Naive thymus-derived CD4-positive, alpha-beta T cell (primary cell): Measurements from ENCODE around the gene PCBP3. TPM values are rescaled to one million over a fixed set of nuclear protein-coding genes. Genes with fewer than 3 reads are reported as not detected.
"Not testable (repeated sequence)": the region's sequence is repeated elsewhere in the genome, so short reads cannot be mapped to it uniquely, and the experiment has no call there.

Experiments
- ATAC-seq: fragments of 150-1000 bp; cut with Tn5 transposase; 2 replicates; pipeline ENCODE4 v1.10.0; 2021; ENCODE audit warnings: mild to moderate bottlenecking, moderate library complexity
- CTCF ChIA-PET: fragments of 350-600 bp; sonication (Branson Sonifier 250); formaldehyde crosslinking; loops from one replicate; lab custom pipeline; 2021; ENCODE audit warnings: antibody characterized with exemption; lab: Charles Lee
- POLR2A ChIA-PET: fragments of 350-600 bp; sonication (Branson Sonifier 250); formaldehyde crosslinking; loops from one replicate; lab custom pipeline; 2021; ENCODE audit warnings: antibody characterized with exemption, inconsistent platforms; lab: Charles Lee
- DNase-seq, 9 donors: peaks; one replicate each; pipeline versions ENCODE4 v3.0.0 to v3.0.0-alpha.2; 2020 to 2022; ENCODE audit warnings: mixed read lengths in 1 of 9
- H3K27ac ChIP-seq: one replicate; pipeline ENCODE4 v1.7.0; 2013; ENCODE audit warnings: mild to moderate bottlenecking, low read depth, low read length, moderate library complexity
- H3K27me3 ChIP-seq, 2 donors: one replicate each; pipeline ENCODE4 v1.7.0; 2013; ENCODE audit warnings: low read length in 2 of 2, mild to moderate bottlenecking in 2 of 2, moderate library complexity in 2 of 2; ENCODE audit not compliant: control insufficient read depth in 2 of 2, insufficient read depth in 2 of 2
- H3K36me3 ChIP-seq, 3 experiments: 1 replicate in 2 of 3; 2 replicates in 1 of 3; pipeline ENCODE4 v1.7.0; 2013; ENCODE audit warnings: low read length in 3 of 3, mild to moderate bottlenecking in 3 of 3, moderate library complexity in 1 of 3; ENCODE audit not compliant: insufficient read depth in 3 of 3, control insufficient read depth in 2 of 3
- H3K4me1 ChIP-seq, 2 donors: one replicate each; pipeline ENCODE4 v1.7.0; 2013; ENCODE audit warnings: low read length in 2 of 2, mild to moderate bottlenecking in 2 of 2, moderate library complexity in 1 of 2; ENCODE audit not compliant: control insufficient read depth in 2 of 2, insufficient read depth in 2 of 2
- H3K4me3 ChIP-seq: 2 replicates; pipeline ENCODE4 v1.7.0; 2013; ENCODE audit warnings: mild to moderate bottlenecking, low read length
- H3K9me3 ChIP-seq, 3 experiments: 1 replicate in 2 of 3; 2 replicates in 1 of 3; pipeline ENCODE4 v1.7.0; 2013; ENCODE audit warnings: low read length in 3 of 3; ENCODE audit not compliant: control insufficient read depth in 2 of 3
- H3K27ac Mint-ChIP-seq, 9 donors: one replicate each; pipeline ENCODE4 v1.8.0; 2020 to 2022; ENCODE audit warnings: mixed read lengths in 9 of 9, mild to moderate bottlenecking in 8 of 9, moderate library complexity in 5 of 9, inconsistent platforms in 2 of 9
- H3K27me3 Mint-ChIP-seq, 5 donors: one replicate each; pipeline ENCODE4 v1.8.0; 2021 to 2022; ENCODE audit warnings: mixed read lengths in 5 of 5, mild to moderate bottlenecking in 1 of 5
- H3K36me3 Mint-ChIP-seq, 5 donors: one replicate each; pipeline ENCODE4 v1.8.0; 2020 to 2022; ENCODE audit warnings: mixed read lengths in 5 of 5, mild to moderate bottlenecking in 3 of 5, inconsistent platforms in 1 of 5
- H3K4me1 Mint-ChIP-seq, 7 donors: one replicate each; pipeline ENCODE4 v1.8.0; 2020 to 2022; ENCODE audit warnings: mixed read lengths in 7 of 7, mild to moderate bottlenecking in 3 of 7, inconsistent platforms in 1 of 7
- H3K4me3 Mint-ChIP-seq, 10 donors: one replicate each; pipeline ENCODE4 v1.8.0; 2020 to 2022; ENCODE audit warnings: mild to moderate bottlenecking in 10 of 10, mixed read lengths in 10 of 10, moderate library complexity in 6 of 10, inconsistent platforms in 2 of 10
- H3K9me3 Mint-ChIP-seq, 11 donors: one replicate each; pipeline ENCODE4 v1.8.0; 2020 to 2022; ENCODE audit warnings: mixed read lengths in 11 of 11, mild to moderate bottlenecking in 4 of 11, inconsistent platforms in 1 of 11, moderate library complexity in 1 of 11
- intact Hi-C, 2 donors: fragments of 100-400 bp; cut with micrococcal nuclease; formaldehyde crosslinking; loops; one replicate each; pipeline ENCODE4 v1.15.1; 2023
- polyA plus RNA-seq, 2 donors: library from polyadenylated mRNA; unstranded; fragments of 300-500 nt; fragmentation: Illumina TruSeq; gene quantifications; one replicate each; pipeline ENCODE4 v1.2.3, GENCODE V29; 2021
- total RNA-seq, 6 experiments: library from RNA in 5 of 6; stranded (reverse) in 5 of 6; gene quantifications; 1 replicate in 5 of 6; 2 replicates in 1 of 6; pipeline ENCODE4 v1.2.3 and lab custom pipeline; 2021 to 2026

Gene PCBP3
- total and polyA plus RNA-seq, 7 experiments from 2014 or later, result 1.2 to 5.2 (median 1.6) TPM

- Histone ChIP-seq H3K27me3 (no peaks in the 10 kb centered on the region), H3K4me1 (no peaks in the 10 kb centered on the region), H3K4me3 (no peak overlapping the region), H3K27ac (no peak overlapping the region), H3K36me3 (no peaks in the 10 kb centered on the region), H3K9me3 (peaks cover 0 to 7% (median 0%) of the 10 kb centered on the region in 3 experiments)
- no peak for ATAC-seq
- no peak for DNase-seq
- peaks cover 0 to 17% (median 5%) of the 10 kb centered on the region in 5 donors for H3K36me3 Mint-ChIP-seq
- peaks cover 2 to 25% (median 14%) of the 10 kb centered on the region in 5 donors for H3K27me3 Mint-ChIP-seq
- H3K4me3 Mint-ChIP-seq, result no peak overlapping the region
- peaks cover 0 to 29% (median 9%) of the 10 kb centered on the region in 11 donors for H3K9me3 Mint-ChIP-seq
- intact Hi-C loops, result no loop called here
- peaks cover 4 to 7% (median 4%) of the 10 kb centered on the region in 7 donors for H3K4me1 Mint-ChIP-seq
- POLR2A ChIA-PET, result no interaction called here
- CTCF ChIA-PET, result no interaction called here
- H3K27ac Mint-ChIP-seq, result peak overlapping the region in 1 of 9 donors; percentile 51
Measured at GRCh38 chr21:45957981-45958600, 314.6 kb downstream of the PCBP3 start.

DNA sequence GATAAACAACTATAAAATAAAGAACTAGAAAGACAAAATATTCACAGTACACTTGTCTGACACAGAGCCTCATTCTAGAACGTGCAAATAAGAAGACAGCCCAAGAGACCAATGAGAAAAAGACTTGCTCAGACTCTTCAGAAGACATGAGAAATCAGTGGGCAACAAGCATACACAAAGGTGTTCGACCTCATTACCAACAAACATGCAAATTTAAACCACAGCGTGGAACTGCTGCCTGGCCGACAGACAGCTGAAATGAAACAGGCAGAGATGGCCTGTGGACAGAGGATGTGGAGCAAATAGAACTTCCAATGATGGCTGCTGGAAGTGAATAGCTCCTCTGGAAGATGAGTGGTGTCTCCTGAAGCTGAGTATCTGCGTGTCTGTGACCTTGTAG, 315.7 kb downstream of the PCBP3 start:
- peaks cover 0 to 21% (median 6%) of the 10 kb centered on the region in 5 donors for H3K36me3 Mint-ChIP-seq
- POLR2A ChIA-PET, result no interaction called here
- no peak overlapping the region for H3K4me3 Mint-ChIP-seq
- H3K4me1 Mint-ChIP-seq, result peaks cover 4 to 7% (median 4%) of the 10 kb centered on the region in 7 donors
- DNase-seq, result no peak
- intact Hi-C loops, result no loop called here
- Histone ChIP-seq H3K4me3 (no peak overlapping the region), H3K27me3 (no peaks in the 10 kb centered on the region), H3K9me3 (peaks cover 0 to 9% (median 0%) of the 10 kb centered on the region in 3 experiments), H3K36me3 (no peaks in the 10 kb centered on the region), H3K27ac (no peak overlapping the region), H3K4me1 (no peaks in the 10 kb centered on the region)
- CTCF ChIA-PET, result no interaction called here
- peaks cover 0 to 27% (median 13%) of the 10 kb centered on the region in 5 donors for H3K27me3 Mint-ChIP-seq
- H3K27ac Mint-ChIP-seq, result no peak overlapping the region
- peaks cover 4 to 40% (median 11%) of the 10 kb centered on the region in 11 donors for H3K9me3 Mint-ChIP-seq
- no peak for ATAC-seq

GRCh38 chr21:45959779-45960390, 316.4 kb downstream of the PCBP3 start:
- Histone ChIP-seq H3K4me1 (no peaks in the 10 kb centered on the region), H3K36me3 (no peaks in the 10 kb centered on the region), H3K4me3 (no peak overlapping the region), H3K27me3 (no peaks in the 10 kb centered on the region), H3K9me3 (peaks cover 0 to 15% (median 0%) of the 10 kb centered on the region in 3 experiments), H3K27ac (no peak overlapping the region)
- Mint-ChIP-seq H3K4me1 (peaks cover 4 to 7% (median 4%) of the 10 kb centered on the region in 7 donors), H3K36me3 (peaks cover 0 to 24% (median 8%) of the 10 kb centered on the region in 5 donors), H3K27me3 (peaks cover 0 to 27% (median 13%) of the 10 kb centered on the region in 5 donors), H3K27ac (no peak overlapping the region), H3K4me3 (no peak overlapping the region), H3K9me3 (peaks cover 4 to 44% (median 12%) of the 10 kb centered on the region in 11 donors)
- intact Hi-C loops, result no loop called here
- ATAC-seq (no peak), DNase-seq (no peak)
- CTCF ChIA-PET, result no interaction called here
- POLR2A ChIA-PET, result no interaction called here

- H3K36me3 ChIP-seq, H3K27me3 ChIP-seq, H3K27ac Mint-ChIP-seq, intact Hi-C loops, POLR2A ChIA-PET, H3K27ac ChIP-seq, H3K4me1 ChIP-seq, H3K4me1 Mint-ChIP-seq, DNase-seq, ATAC-seq, H3K4me3 Mint-ChIP-seq, CTCF ChIA-PET, H3K4me3 ChIP-seq: not testable (repeated sequence)
- Mint-ChIP-seq H3K9me3 (peaks cover 6 to 52% (median 16%) of the 10 kb centered on the region in 11 donors), H3K36me3 (peaks cover 0 to 24% (median 8%) of the 10 kb centered on the region in 5 donors), H3K27me3 (peaks cover 0 to 25% (median 13%) of the 10 kb centered on the region in 5 donors)
- peaks cover 0 to 17% (median 0%) of the 10 kb centered on the region in 3 experiments for H3K9me3 ChIP-seq
Measured at GRCh38 chr21:45961408-45961807, 317.9 kb downstream of the PCBP3 start.

DNA sequence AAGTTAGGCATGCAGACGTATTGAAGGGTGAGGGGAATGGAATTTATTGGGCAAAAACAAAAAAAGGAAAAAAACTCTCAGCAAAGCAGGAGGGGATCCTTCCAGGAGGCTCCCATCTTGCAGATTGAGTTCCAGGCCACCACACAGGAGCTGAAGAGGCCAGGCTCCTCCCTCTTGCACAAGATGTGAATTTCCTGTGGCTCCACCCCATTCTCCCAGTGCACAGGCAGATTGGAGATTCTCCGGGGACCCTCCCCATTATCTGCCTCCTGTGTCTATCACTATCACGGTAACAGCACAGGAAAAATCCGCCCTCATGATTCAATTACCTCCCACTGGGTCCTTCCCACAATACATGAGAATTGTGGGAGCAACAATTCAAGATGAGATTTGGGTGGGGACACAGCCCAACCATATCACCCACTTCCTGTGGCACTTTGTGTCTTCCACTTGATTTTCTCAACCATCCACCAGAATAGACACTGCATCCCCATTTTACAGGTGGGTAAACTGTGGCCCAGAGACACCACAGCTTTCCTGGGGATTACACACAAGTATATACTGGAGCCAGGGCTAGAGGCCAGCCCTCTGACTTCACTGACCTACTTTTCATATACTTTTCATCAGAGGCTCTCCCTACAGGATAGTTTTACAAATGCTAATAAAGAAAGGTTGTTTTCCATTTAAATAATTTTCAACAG, 319.2 kb downstream of the PCBP3 start:
- Mint-ChIP-seq H3K27ac (peak overlapping the region in 1 of 9 donors; percentile 26), H3K4me3 (no peak overlapping the region), H3K36me3 (peaks cover 0 to 24% (median 8%) of the 10 kb centered on the region in 5 donors), H3K27me3 (peaks cover 0 to 22% (median 13%) of the 10 kb centered on the region in 5 donors), H3K9me3 (peaks cover 6 to 52% (median 16%) of the 10 kb centered on the region in 11 donors), H3K4me1 (peaks cover 4 to 7% (median 4%) of the 10 kb centered on the region in 7 donors)
- Histone ChIP-seq H3K27me3 (peaks cover 0 to 3% of the 10 kb centered on the region in 2 donors), H3K4me1 (no peaks in the 10 kb centered on the region), H3K9me3 (peaks cover 0 to 17% (median 0%) of the 10 kb centered on the region in 3 experiments), H3K36me3 (no peaks in the 10 kb centered on the region), H3K27ac (no peak overlapping the region), H3K4me3 (no peak overlapping the region)
- DNase-seq, result no peak
- CTCF ChIA-PET, result no interaction called here
- no peak for ATAC-seq
- intact Hi-C loops, result no loop called here
- POLR2A ChIA-PET, result interaction anchor here (0.6 kb wide), 2 partner anchors 134 to 811 kb away, joined by 3 to 4 read pairs; no protein-coding TSS in a partner anchor

DNA sequence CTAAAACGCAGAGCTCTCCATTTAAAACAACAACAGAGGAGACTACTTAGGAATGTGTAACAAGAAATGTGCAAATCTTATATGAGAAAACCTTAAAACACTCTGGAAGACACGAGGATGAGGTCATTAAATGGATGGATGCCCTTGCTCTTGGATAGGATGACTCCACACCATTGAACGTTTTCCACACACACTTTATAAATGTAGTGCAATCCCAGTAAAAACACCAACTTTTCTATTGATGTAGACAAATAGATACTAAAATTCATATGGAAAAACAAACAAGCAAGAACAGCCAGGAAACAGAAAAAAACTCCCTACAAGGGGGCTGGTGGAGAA, 319.7 kb downstream of the PCBP3 start:
- H3K27me3 ChIP-seq, result peaks cover 0 to 3% of the 10 kb centered on the region in 2 donors
- no peak overlapping the region for H3K27ac ChIP-seq
- no peaks in the 10 kb centered on the region for H3K36me3 ChIP-seq
- Mint-ChIP-seq H3K4me3 (no peak overlapping the region), H3K27ac (no peak overlapping the region), H3K4me1 (peaks cover under 1 to 4% (median 2%) of the 10 kb centered on the region in 7 donors), H3K36me3 (peaks cover 0 to 24% (median 8%) of the 10 kb centered on the region in 5 donors), H3K27me3 (peaks cover 0 to 19% (median 13%) of the 10 kb centered on the region in 5 donors), H3K9me3 (peaks cover 6 to 52% (median 16%) of the 10 kb centered on the region in 11 donors)
- peaks cover 0 to 17% (median 0%) of the 10 kb centered on the region in 3 experiments for H3K9me3 ChIP-seq
- ATAC-seq (no peak), DNase-seq (no peak)
- intact Hi-C loops, result no loop called here
- ChIA-PET POLR2A (interaction anchor here (0.6 kb wide), 1 partner anchor 812 kb away, joined by 4 read pairs; no protein-coding TSS in a partner anchor), CTCF (no interaction called here)
- H3K4me1 ChIP-seq, result no peaks in the 10 kb centered on the region
- no peak overlapping the region for H3K4me3 ChIP-seq
